Stimulated activated CD4-positive, alpha-beta T cell treated with anti-CD3 and anti-CD28 coated beads, Interleukin-12 subunit alpha, Interleukin-12 subunit beta, amount 100 ng/mL, for 24 hours (primary cell): Measurements from ENCODE around the gene CCBE1.

Source experiments
- DNase-seq, 2 experiments: peaks; one replicate each; pipeline ENCODE4 v3.0.0-alpha.2; 2020; ENCODE audit warnings: low read depth in 2 of 2

The CCBE1 gene

DNA sequence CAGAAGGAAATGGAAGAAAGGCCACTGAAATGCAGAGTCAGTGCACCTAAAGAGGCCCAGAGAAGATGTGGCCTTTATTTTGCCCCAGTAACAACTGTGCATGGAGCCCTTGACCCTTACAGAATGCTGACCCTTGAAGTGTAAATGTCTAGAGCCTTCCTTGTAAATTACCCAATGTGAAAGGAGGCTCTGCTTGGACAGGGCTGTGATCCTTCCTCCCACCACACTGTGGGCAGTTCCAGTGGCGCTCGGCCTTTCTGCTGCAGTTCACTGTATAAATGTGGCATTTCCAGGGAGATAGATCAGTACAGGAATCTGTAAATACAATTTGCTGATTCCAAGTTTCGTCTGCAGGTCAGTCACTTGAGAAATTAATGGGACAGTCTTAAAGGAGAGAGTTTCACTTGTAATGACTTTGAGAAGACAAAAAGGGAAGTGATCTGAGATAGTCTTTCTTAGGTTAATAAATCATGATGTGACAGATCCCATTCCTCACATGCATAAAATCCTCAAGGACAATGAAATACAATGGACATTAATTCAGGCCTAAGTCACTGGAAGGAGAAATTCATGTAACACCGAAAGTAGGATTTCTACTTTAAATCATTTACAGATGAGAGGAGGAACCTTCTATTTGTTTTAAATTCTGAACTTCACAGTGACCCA, 204.3 kb downstream of the CCBE1 start:
- no peak for DNase-seq

- DNase-seq = no peak
Measured at GRCh38 chr18:59488899-59489298, 208.3 kb downstream of the CCBE1 start.

DNA sequence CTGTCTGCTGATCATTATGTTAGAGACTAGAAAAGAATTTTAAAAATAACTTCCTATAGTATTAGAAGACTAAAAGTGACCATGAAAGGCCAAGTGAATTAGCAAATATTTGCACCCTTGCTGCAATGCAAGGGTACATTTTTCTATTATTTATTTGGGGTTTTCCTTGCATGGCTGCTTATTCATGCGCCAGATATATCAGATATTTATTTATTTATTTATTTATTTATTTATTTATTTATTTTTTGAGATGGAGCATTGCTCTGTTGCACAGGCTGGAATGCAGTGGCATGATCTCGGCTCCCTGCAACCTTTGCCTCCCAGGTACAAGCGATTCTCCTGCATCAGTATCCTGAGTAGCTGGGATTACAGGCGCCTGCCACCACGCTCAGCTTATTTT, 211.8 kb downstream of the CCBE1 start:
- no peak for DNase-seq

DNA sequence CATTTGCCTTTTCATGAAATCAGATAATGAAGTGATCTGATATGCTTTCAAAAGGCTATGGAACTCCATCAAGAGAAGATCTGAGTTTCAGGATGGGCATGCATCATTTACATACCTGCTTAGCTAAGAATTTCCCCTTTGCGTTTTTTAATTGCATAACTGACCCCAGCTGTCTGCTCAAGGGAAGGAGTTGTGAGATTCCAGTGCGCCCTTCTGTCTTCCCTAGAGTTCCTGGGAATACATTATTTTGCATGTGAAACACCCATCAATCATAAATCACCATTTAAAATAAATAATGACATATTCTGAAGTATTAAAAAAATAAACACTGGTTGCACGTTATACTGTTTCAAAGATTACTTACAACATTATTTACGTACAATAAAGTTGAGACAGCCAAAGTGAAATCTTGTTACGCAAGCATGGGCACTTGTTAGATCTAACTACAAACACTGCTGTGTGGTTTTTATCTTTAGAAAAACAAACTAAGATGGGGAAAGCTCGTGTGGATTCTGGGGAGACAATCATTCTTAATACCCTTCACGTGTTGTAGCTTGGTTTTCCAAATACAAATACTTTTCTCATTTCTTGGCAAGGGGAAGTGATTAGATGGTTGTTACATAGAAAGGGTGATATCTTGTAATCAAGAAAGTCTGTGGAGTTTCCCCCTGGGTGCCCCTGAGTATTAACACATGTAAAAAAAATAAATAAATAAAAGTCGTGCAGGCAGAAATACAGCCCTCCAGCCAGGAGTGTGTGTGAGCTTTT, 212.5 kb downstream of the CCBE1 start:
- DNase-seq = no peak

DNA sequence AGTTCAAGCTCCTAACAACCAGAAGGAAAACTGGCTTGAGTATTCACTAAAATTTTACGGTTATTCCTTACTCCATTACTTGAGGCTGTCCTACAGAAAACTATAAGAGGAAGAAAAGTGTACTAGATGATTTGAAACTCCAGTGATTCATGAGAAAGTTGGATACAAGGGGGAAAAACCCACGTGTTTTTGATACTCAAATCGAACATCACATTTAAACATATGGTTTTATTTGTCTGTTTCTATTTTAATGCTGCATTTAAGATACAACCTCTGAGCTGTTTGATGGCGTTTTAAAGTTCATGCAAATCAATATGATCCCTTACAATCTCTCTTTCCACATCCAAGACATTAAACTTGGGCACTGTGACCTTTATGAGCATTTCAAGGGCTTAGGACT, 213.1 kb downstream of the CCBE1 start:
- no peak for DNase-seq

- DNase-seq = no peak
Measured at GRCh38 chr18:59481436-59481835, 215.8 kb downstream of the CCBE1 start.

DNA sequence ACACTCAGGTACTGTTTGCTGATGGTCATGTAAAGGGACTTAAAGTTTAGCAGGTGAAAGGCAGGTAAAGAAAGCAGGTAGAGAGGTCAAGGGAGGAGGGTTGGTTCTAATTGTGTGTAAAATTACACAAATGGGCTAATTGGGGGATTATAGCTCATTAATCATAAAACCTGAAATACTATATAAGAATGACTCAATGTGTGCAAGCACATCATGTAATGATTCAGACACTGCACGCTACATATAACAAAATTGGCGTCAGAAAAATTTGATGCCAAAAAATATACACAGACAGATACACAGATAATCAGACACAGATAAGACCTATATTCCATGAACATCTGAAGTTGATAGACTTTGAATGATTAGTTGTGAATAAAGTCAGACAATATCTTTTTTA, 217.4 kb downstream of the CCBE1 start:
- DNase-seq = no peak

- DNase-seq = no peak
Measured at GRCh38 chr18:59478591-59478990, 218.6 kb downstream of the CCBE1 start.

GRCh38 chr18:59477849-59478248, 219.4 kb downstream of the CCBE1 start:
- DNase-seq = no peak

DNA sequence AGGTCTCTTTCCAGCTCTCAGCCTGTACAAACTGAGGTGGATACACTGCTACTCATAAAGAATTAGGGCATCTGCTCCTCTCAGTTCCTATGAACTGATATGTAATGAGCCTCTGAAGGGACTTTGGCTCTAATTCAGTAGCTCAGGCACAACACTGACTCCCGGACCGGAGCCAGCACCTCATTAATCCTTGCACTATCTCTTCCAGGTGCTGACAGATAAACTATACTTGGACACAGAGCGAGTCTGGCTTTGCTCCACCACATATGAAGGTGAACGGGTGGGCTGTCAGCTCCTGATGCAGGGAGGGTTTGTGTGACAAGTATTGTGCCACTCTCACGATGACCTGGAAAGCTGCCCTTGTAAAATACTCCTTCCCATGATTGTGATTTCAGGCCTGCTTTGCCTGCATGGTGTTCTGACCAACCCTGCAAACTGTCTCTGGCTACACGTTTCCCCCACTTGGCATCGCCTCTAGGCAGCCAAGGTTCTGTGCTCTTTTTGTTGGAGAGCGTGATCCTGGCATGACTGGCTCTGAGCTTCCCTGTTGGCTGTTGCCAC, 226.6 kb downstream of the CCBE1 start:
- no peak for DNase-seq

DNA sequence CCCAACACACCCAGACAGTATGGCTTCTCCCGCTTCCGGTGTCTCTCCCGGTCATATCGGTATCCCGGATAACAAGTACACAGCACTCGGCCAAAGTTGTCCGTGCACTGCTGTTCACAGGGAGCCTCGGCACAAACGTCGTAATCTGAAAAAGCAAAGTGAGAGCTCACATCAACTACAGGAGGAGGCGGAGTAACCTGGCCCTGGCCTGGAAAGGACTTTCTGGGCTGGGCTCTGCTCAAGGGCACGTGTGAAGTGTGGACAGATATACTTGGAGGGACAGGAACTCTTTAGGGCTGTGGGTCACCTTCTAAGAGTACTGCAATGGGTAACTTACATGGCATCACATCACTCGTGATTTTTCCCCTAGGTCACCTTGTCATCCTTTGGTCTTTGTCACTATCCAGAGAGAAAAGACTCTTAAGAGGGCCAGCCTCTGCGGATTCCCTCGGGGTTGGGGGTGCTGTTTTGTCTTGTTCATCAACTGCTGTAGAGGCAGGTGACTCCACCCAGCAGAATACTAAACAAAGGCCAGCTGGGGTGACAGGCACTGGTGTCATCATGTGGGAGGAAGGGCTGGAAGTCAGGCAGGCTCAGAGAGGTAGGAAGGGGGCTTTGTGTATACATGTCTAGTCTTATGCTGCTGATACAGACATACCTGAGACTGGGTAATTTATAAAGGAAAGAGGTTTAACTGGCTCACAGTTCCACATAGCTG, 227.6 kb downstream of the CCBE1 start:
- no peak for DNase-seq

DNA sequence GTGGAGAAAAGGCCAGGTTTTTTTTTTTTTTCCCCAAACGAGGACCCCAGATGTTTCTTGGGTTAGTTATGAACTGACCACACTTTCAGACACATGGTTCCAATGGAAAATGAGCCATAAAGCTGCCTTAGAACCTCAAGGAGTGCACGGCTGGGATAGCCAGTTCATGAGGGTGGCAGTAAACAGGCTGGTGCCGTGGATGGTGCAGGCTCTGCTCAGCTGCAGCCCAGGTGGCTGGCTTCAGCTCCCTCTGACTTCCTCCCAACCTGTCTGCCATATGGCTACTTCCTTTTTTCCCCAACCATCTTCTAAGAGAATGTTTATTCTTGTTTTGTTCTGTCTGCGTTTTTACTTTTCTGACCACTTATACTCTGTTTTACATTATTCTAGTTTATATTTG, 228.4 kb downstream of the CCBE1 start:
- DNase-seq = no peak

DNA sequence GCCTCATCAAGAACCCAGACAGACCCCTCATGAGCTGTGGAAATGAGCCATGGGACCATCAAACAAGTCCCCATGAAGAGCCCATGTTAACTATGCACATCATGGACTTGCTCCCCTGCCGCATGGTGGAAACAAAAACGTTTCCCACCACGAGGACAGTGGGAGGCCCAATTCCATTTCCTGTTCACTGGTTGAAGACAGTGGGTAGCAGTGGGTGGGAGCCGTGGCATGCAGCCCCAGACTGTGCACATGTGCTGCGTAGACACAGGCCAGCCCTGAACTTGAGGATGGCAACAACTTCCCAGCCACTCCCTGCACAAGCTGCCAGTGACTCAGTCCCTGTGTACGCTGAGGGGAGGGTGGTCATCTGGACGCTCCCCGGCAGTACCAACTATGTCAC, 229.7 kb downstream of the CCBE1 start:
- no peak for DNase-seq

DNA sequence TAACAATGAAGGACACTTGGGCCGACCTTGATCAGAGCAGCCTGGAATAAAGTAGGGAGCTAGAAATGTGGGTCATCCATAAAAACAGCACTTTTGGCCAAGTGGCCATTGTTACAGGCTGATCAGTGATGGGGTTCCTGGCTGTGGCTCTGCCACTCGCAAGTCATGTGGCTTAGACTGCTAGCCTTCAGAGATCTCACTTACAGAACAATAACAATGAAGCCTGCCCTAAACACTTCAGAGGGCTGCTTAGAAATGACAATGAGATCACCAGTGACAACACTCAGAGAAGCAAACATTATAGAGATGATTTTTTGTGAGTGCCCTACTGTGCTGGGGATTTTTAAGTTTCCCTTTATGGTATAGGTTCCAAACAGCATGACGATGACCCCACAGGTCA, 230.2 kb downstream of the CCBE1 start:
- no peak for DNase-seq

- no peak for DNase-seq
Measured at GRCh38 chr18:59464486-59464885, 232.7 kb downstream of the CCBE1 start.

DNA sequence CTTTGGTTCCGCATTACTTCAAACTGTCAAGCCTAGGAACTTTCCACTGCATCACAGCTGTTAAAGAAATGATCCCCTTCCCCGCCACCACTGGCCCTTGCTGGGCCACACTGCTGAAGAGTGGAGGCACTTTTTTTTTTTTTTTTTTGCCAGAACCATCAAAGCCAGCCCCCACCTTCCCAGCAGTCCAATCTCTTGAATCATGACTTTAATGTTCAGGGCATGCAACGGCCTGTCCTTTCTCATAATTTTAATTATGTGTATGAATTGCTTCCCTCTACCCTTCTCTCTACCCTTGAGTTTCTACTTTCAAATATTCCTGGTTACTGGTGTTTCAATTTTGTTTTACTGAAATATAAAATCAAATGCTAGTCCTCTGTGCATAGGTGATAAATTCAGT, 236.1 kb downstream of the CCBE1 start:
- DNase-seq = no peak

DNA sequence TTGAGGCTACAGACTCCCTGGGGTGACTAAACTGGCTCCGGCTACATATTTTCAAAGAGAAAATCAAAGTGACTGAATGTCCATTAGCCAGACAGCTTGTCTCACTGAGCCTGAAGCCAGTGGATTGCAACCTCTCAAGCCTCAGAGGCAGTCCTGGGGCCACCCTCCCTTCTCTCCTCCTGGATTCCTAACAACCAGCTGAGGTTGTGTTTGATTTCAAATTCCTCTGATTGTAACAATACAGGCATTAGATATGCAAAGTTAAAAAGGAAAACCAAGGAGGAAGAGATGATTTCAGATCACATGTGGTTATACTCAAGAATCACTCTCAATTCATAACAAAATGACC, 237.2 kb downstream of the CCBE1 start:
- no peak for DNase-seq

- DNase-seq = no peak
Measured at GRCh38 chr18:59459369-59460071, 237.7 kb downstream of the CCBE1 start.

DNA sequence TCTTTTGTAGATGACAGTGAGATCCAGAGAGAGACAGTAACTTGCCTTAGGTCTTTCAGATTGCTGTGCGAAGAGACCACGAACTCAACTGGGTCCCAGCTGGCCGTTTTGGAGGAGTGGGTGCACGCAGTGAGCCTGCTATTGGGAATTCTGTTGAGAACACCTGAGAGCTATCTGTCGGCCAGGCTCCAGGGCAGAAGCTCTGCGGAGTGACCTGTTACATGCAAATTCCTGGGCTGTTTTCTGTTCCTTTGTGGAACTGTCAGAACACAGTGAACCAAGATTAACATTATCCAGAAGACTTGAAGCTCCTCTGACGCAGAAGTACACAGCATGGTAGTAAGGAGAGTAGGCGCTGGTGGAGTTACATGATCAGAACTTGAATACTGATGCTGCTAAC, 238.6 kb downstream of the CCBE1 start:
- no peak for DNase-seq

DNA sequence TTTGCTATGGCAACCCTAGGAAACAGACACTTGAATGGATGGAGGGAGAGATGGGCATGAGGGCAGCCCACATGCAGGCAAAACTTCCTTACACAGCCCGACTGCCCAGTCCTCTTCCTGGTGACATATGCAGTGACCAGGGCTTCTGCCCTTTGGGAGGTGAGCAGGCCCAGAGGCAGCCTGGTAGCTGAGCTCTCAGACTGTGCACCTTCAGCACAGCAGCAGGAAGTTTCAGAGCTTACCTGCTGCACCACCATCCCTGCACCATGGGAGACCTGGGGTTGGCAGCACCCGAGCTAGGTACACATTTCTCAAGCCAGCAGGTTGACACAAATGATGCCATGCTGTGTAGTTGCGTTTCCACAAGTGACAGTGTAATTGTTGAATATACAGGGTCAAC, 240.6 kb downstream of the CCBE1 start:
- DNase-seq = no peak

GRCh38 chr18:59455728-59456276, 241.4 kb downstream of the CCBE1 start:
- no peak for DNase-seq
